Measurements from ENCODE around the gene ST8SIA2.
"Not testable (repeated sequence)": the region's sequence is repeated elsewhere in the genome, so short reads cannot be mapped to it uniquely, and the experiment has no call there.

Gene ST8SIA2

DNA sequence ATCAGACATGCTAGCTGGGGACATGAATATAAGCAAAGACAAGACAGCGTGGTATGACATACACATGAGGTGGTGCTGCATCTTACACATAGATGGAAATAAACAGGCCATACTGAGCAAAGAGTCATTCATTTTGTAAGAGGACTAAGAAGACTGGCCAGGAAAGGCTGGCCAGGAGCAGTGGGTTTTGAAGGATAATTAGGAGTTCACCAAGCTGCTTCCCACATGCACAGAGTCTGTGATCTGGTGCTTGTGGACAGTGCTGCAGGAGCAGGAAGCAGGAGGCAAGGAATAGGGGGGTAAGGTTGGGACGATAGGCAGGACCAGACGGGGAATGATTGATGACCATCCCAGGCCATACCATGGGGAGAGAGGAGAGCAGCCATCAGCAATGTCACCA is 41.5 kb downstream of the ST8SIA2 start:
- DNase-seq (ENCODE audit: insufficient read length, low spot score) (no peak), FAIRE-seq (no peak)

DNA sequence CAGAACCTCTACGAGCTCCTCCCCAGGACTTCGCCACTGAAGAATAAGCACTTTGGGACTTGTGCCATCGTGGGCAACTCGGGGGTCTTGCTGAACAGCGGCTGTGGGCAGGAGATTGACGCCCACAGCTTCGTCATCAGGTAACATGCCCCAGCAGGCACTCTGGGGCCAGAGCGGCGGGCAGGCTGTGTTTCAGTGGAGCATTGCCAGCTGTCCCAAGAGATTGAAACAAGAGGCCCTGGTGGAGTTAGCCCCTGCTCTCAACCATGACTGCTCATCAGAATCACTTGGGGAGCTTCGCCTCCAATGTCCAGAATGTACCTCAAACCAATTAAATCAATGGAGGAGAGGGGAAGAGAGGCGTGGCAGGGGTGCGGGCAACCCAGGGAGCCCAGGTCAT is 44.8 kb downstream of the ST8SIA2 start:
- FAIRE-seq (no peak), DNase-seq (ENCODE audit: insufficient read length, low spot score) (no peak)

DNA sequence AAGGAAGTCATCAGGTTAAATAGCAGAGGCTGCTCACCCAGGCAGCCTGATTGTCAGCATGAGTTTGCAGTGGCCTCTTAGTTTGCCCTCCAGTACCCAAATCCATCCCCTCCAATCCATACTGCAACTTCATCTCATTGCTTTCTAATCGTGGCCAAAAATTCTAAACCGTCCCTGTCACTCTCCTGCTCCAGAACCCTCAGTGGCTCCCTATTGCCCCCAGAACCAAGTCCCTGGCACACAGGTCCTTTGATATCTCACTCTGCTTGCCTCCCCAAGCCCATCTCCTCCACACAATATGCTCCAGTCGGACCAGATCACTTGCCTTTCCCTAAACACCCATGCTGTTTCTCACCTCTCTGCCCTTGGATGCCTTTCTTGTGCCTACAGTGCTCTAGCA is 49.7 kb downstream of the ST8SIA2 start:
- FAIRE-seq, result no peak
- no peak for DNase-seq (ENCODE audit: insufficient read length, low spot score)

DNA sequence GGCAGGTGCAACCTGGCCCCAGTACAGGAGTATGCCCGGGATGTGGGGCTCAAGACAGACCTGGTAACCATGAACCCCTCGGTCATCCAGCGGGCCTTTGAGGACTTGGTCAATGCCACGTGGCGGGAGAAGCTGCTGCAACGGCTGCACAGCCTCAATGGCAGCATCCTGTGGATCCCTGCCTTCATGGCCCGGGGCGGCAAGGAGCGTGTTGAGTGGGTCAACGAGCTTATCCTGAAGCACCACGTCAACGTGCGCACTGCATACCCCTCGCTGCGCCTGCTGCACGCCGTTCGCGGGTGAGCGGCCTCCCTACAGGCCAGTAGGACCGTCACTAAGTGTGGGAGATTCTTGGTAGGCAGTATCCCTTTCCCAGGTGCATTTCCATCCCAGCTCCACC is 51.0 kb downstream of the ST8SIA2 start:
- FAIRE-seq (no peak), DNase-seq (ENCODE audit: insufficient read length, low spot score) (no peak)

DNA sequence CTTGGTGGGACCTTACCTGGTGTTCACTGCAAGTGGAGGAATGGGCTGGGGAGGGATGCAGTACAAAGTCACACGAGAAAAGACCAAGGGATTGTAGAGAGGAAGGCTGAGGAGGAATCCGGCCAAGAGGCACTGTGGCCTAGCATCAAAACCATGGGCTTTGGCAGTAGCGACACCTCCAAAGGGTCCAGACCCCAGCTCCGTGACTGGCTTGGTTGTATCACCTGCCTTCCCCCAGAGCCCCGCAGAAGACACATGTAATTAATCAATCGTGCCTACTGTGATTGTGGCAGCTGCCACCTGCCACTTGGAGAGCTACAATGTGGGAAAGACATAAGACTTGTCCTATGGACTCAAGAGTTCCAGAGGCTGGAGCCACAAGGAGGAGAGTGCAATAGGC is 54.7 kb downstream of the ST8SIA2 start:
- no peak for DNase-seq (ENCODE audit: insufficient read length, low spot score)
- FAIRE-seq, result no peak

DNA sequence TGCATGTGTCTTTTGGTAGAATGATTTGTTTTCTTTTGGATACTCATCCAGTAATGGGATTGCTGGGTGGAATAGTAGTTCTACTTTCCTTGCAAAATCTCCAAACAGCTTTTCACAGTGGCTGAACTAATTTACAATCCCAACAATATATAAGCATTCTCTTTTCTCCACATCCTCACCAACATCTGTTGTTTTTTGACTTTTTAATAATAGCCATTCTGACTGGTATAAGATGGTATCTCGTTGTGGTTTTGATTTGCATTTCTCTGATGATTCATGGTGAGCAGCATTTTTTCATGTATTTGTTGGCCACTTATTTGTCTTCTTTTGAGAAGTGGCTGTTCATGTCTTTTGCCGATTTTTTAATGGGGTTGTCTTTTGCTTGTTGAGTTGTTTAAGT is 55.8 kb downstream of the ST8SIA2 start:
- FAIRE-seq (no peak), DNase-seq (ENCODE audit: insufficient read length, low spot score) (no peak)

DNA sequence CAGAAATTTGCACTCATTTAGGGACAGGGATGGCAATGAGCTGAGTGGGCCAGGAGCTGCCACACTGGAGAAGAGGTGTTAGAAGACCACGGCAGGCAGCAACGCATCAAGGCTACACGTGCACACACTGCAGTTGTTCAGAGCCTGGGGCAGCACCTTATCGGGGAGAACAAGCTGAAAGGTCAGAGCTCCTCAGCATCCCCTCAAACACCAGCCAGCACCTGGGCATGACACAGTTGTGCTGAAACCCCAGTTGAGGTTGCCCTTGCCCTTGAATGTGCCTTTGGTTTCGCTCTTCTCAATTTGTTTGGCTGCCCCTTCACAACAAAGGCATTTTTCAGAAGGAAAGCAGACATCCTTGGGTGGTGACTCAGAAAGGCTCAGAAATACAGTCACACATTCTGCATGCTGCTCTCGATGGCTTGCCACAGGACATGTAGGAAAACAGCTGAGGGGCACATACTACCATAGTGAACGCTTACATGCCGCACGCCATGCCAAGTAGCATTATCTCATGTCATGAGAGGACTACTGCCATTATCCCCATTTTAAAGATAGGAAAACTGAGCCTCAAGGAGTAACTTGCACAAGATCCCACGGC is 57.6 kb downstream of the ST8SIA2 start:
- no peak for DNase-seq (ENCODE audit: insufficient read length, low spot score)
- no peak for FAIRE-seq

DNA sequence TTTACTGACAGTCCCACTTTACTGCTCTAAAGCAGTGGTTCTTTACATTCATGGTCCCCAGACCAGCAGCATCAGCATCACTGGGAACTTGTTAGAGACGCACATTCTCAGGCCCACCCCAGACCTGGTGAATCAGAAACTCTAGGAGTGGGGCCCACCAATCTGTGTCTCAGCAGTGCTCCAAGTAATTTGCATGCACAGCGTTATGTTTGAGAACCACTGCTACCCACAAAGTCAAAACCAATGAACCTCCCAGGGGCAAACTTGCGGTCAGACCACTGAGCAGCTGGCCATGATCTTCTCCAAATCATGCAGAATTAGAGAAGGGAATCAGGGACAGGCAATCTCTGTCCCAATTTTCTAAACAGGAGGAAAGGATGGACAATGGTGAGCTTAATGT is 58.5 kb downstream of the ST8SIA2 start:
- DNase-seq (ENCODE audit: insufficient read length, low spot score) (no peak), FAIRE-seq (no peak)

DNA sequence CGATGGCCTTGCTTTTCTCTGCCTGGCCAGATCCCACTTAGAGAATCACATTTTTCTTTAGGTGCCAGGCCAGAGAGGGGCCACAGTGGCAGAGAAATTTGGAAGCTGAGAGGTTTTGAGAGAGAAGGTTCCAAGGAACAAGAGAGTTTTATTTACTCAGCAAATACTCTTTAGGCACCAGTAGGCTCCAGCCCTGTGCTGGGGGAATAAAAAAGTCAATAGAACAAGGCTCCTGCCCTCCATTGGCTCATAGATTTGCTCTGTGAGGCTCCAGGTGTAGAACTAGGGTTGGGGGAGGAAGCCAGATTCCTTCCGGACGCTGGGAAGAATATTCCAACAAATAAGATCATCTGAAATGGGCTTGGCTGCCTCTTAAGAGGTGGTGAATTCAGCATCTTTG is 59.9 kb downstream of the ST8SIA2 start:
- DNase-seq (ENCODE audit: insufficient read length, low spot score) (no peak), FAIRE-seq (no peak)

DNA sequence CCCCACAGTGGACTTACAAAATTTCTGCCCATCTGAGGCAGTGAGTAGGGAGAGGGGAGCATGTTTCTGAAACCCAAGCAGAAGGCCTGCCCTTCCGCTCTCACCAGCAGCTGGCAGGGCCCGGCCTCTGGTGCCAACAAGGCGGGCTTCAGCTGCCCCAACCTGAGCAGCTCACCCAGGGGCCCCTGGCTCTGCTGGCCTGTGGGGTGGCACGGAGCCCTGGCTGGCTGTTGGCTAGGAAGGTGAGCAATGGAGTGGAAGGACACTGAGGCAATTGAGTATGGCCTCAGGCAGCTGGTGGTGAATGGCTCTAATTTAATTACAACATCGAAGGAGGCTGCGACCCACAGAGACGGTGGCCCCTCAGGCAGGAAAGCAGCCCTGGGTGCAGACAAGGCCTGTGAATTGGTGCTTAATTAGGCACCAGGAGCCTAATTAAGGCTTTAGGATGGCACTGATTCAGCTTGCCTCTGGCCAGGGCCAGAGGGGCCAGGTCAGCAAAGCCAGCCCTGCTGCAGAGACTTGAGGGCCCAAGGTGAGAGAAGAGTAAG is 60.9 kb downstream of the ST8SIA2 start:
- no peak for FAIRE-seq
- DNase-seq (ENCODE audit: insufficient read length, low spot score), result no peak

DNA sequence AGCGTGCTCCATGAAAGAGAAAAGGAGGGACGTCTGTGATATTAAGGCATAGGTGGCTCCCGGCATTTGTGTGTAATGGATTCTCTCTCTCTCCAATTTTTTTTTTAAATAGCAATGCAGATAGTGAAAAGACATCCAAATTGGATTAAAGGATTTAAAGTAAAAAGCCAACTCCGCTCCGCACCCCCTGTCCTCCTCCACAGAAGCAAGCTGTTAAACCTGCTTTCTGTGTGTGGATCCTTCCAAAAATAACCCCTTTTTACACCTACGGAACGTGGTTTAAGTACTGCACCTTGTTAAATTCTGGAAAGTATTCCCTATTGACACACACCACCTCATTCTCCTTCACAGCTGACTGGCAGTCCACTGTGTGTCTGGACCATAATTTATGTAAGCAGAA is 61.6 kb downstream of the ST8SIA2 start:
- FAIRE-seq, result no peak
- no peak for DNase-seq (ENCODE audit: insufficient read length, low spot score)

DNA sequence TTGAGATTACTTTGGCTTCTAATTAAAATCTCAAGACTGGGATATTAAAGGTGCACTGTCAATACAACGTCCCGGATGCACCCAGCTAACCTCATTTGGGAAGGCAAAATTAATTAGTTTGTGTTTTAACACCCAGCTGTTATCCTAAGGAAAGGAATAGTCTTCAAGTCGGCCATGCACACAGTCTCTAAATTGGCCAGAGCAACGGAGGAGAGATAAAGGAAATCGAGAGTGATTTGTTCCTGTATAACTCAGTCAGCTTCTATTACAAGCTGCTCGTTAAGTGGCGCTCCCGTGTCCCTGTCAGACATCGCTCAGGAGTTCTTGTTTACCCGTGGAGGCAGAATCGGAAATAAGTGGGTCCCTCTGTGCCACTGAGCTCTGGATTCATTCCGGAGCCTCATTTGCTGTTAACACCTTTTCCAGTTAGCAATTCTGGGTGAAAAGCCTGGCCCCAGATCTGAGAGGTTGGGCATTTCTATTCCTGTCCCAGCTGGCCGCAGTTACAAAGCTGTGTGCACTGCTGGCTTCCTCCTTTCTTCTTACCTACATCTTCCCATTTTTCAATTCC is 63.9 kb downstream of the ST8SIA2 start:
- FAIRE-seq (no peak), DNase-seq (ENCODE audit: insufficient read length, low spot score) (no peak)

DNA sequence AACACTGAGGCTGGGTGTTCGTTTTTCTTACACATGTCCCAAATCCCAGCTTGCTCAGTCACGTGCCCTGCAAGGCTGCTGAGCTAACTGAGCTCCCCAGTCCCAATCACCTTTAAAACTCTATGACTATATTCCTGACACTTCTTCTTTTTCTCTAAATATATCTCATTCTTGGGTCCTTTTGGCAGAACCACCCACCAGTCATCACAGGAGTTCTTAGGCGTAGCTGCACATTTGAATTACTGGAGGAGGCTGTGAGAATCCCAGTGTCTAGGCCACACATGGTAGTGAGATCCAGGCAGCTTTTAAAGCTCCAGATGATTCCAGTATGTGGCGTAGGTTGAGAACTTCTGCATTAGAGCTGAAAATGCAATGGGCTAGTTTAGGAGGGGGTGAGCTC is 66.3 kb downstream of the ST8SIA2 start:
- no peak for FAIRE-seq
- no peak for DNase-seq (ENCODE audit: insufficient read length, low spot score)

DNA sequence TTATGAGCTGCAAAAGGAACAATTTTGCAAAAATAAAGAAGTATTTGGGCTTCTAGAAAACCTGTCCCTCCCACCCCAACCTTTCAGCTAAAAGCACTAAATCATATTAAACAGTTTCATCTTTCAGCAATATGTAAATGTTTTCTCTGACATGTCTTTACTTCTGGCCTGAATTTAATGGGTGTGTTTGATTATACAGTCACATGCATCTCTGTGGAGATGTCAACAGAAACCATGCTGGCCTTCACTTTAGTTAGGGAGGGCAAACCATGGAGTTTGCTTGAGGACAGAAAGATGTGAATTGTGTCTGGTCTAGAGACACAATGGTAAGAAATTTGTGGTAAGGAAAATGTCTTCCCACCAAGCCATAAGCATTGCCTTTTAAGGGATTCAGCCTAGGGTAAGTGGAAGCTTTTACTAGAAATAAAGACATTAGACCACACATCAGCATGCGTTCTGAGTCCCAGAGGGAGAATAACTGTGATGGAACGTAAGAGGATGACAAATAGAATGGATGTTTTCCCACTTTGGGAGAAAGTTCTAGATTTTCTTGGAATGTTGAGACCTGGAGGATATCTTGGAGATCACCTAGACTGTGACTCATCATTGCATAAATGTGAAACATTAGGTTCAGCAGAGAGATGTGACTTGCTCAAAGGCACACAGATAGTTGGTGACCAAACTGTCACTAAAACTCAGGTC is 68.9 kb downstream of the ST8SIA2 start:
- DNase-seq (ENCODE audit: insufficient read length, low spot score), result no peak
- FAIRE-seq, result no peak

DNA sequence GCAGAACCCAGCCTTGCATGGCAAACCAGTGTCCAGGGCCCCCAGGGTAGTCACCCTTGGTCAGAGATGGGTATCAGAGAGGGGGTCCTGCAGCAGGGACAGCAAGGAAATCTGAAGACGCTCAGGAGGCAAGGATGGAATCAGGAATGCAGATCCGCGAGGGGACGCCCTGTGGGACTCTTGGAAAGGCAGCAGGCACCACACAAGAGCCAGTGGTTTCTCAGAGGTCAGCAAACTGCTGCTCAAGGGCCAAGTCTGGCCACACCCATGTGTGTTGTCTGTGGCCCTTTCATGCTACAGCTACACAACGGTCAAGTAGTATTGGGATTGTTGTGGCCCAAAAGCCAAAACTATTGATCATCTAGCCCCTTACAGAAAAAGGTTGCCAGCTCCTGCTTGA is 69.7 kb downstream of the ST8SIA2 start:
- no peak for DNase-seq (ENCODE audit: insufficient read length, low spot score)
- FAIRE-seq, result no peak

DNA sequence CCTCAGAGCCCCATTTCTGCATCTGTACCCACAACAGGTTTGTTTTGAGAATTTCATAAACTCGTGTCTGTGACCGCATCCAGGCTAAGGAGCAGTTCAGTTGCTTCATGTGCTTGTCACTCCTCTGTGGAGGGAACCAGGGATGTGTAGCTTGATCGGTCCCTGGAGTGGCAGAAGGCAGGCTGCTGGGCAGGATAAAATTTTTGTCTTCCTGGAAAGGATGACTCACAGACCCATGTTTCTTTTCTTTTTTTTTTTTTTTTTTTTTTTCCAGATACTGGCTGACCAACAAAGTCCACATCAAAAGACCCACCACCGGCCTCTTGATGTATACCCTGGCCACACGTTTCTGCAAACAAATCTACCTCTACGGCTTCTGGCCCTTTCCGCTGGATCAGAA is 70.1 kb downstream of the ST8SIA2 start:
- FAIRE-seq (no peak), DNase-seq (ENCODE audit: insufficient read length, low spot score) (no peak)

DNA sequence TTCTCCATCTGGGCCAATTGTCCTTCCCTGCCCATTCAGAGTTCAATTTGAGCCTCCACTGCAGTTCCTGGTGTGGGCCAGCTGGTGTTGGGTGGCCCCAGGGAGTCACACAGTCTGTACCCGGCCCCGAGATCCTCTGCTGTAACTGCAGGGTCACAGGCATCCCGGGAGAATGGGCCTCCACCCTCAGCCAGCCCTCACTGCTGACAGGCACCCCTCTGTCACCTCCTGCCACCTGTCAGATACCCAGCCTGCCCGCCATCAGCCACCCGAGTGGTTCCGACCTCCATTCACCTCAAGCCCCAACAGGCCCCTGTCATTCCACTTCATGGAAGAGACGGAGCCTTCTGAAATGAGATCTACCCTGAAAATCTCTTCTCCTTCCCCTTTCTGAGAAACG is 73.2 kb downstream of the ST8SIA2 start:
- FAIRE-seq (no peak), DNase-seq (ENCODE audit: insufficient read length, low spot score) (no peak)

DNA sequence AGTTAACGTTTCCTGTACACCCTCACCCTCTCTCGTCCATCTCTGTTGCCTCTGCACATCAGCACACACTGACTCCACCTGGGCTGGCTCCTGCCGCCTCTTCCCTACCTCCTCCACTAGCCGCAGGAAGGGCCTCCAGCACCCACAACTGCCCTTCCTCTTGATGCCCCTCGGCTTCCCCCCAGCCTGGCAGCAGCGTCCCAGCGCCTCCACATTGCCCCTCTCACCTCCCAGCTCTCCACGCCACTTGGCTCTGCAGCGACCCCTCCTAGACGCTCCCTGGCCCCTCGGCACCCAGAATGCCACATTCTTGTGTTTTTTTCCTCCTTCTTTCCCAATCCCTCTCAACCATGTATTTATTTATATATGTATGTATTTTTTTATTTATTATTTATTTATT is 73.6 kb downstream of the ST8SIA2 start:
- no peak for FAIRE-seq
- no peak for DNase-seq (ENCODE audit: insufficient read length, low spot score)

DNA sequence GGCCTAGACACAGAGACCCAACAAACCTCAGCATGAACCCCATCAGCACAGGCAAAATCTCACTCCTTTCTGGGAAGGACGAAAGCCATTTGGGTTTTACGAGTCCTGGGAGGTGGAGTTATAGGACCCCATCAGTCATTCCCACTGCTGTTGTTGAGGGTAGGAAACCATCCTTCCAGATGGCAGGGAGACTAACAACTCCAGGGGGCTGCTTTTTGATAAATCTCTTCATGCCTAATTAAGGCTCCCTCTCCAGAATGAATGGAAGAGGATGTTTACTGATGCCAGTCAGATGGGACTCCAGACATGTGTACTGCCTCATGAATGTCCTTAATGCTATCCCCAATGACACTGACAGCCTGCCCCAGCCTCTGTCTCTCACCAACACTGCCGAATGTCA is 75.3 kb downstream of the ST8SIA2 start:
- DNase-seq (ENCODE audit: insufficient read length, low spot score) (no peak), FAIRE-seq (no peak)

DNA sequence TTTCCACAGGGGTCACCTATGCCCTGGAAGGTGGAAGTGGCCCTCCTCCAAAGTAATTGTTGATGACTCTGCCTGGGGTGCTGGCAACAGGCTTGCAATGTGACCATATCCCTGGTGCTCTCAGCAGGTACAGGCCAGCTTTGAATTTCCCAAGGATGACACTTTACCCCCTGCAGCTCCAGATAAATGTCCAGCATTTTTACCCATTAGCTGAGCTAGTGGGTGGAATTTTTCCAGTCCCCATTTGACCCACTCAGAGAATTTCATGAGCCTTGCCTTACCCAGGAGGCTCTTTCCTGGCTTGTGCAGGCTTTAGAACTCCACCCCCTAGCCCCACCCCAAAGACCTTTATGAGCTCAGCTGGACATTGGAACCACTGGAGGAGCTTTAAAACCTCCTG is 77.6 kb downstream of the ST8SIA2 start:
- FAIRE-seq, result no peak
- no peak for DNase-seq (ENCODE audit: insufficient read length, low spot score)

DNA sequence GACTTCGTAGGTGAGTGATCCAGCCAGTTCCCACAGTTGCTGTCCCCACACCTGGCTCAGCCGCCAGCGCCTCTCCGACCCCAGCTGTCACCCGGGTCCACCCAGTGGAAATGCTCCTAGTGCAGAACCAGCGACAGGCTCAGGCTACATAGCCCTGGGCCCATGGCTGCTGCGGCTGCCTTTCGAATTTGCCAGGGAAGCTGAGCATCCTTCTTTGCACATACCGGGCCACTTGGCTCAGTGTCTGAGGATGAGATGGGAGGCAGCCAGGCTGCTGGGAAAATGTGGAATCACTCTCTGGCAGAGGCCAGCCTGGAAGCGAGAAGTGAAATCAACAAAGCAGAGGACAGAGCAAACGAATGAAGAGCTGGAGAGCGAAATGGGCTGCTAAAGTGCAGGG is 80.1 kb downstream of the ST8SIA2 start:
- no peak for FAIRE-seq

DNA sequence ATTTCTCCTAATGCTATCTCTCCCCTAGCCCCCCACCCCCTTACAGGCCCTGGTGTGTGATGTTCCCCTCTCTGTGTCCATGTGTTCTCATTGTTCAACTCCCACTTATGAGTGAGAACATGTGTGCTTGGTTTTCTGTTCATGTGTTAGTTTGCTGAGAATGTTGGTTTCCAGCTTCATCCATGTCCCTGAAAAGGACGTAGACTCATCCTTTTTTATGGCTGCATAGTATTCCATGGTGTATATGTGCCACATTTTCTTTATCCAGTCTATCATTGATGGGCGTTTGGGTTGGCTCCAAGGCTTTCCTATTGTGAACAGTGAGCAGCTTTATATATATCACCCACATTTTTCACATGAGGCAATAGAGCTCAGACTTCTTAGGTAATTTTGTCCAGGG is 86.0 kb downstream of the ST8SIA2 start:
- FAIRE-seq; DNase-seq (ENCODE audit: insufficient read length, low spot score): not testable (repeated sequence)

More for the DNA sequence above, 80.1 kb downstream of the ST8SIA2 start:
- no peak for DNase-seq (ENCODE audit: insufficient read length, low spot score)
